22Rv1 (cell line): ENCODE data around the gene NDUFB11.

Experiments
- H3K27ac ChIP-seq: fragments of 450-650 bp; 2 replicates; pipeline ENCODE4 v1.5.1; 2017
- ZFX ChIP-seq: fragments of 450-650 bp; IDR thresholded peaks from 2 replicates; pipeline ENCODE4 v1.6.1; 2017; ENCODE audit warnings: antibody characterized with exemption, borderline replicate concordance
- TF ChIP-seq, protein P1 (sequence below): fragments of 450-650 bp; IDR thresholded peaks from 2 replicates; pipeline ENCODE4 v1.5.1; 2017; ENCODE audit warnings: mild to moderate bottlenecking

The NDUFB11 gene

DNA sequence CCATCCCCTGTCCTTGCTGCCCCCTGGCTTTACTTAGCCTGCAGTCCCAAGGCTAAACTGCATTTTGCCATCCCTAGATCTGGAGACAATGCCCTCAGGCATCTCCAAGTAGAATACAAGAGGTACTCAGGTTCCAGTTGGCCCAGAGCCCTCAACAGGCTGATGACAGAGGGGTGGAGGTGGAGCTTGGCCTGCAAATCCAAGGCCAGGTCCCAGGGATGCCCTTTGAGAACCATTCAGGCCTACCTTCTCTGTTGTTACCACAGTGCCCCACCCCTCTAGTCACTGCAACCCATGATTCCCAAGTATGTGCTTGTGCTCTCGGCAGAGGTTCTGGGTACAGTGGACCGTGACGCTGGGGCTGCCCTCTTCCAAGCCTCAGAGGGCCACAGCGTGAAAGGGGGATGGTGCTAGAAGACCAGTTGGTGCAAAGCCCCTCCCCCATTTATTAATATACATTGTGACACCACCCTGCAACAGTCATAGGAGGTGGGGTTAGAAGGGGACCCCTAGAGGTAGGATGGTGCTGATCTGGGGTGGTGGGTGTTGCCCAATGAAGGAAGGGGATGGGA lies 42.7 kb upstream of the NDUFB11 start:
- no peak for TF ChIP-seq ZFX
- TF ChIP-seq, protein P1, sequence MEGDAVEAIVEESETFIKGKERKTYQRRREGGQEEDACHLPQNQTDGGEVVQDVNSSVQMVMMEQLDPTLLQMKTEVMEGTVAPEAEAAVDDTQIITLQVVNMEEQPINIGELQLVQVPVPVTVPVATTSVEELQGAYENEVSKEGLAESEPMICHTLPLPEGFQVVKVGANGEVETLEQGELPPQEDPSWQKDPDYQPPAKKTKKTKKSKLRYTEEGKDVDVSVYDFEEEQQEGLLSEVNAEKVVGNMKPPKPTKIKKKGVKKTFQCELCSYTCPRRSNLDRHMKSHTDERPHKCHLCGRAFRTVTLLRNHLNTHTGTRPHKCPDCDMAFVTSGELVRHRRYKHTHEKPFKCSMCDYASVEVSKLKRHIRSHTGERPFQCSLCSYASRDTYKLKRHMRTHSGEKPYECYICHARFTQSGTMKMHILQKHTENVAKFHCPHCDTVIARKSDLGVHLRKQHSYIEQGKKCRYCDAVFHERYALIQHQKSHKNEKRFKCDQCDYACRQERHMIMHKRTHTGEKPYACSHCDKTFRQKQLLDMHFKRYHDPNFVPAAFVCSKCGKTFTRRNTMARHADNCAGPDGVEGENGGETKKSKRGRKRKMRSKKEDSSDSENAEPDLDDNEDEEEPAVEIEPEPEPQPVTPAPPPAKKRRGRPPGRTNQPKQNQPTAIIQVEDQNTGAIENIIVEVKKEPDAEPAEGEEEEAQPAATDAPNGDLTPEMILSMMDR, result no peak
- no peak overlapping the region for H3K27ac ChIP-seq

- no peak for TF ChIP-seq ZFX
- TF ChIP-seq, protein P1, result no peak
- no peak overlapping the region for H3K27ac ChIP-seq
These were observed 41.7 kb upstream of the NDUFB11 start for GRCh38 chrX:47186096-47186740.

DNA sequence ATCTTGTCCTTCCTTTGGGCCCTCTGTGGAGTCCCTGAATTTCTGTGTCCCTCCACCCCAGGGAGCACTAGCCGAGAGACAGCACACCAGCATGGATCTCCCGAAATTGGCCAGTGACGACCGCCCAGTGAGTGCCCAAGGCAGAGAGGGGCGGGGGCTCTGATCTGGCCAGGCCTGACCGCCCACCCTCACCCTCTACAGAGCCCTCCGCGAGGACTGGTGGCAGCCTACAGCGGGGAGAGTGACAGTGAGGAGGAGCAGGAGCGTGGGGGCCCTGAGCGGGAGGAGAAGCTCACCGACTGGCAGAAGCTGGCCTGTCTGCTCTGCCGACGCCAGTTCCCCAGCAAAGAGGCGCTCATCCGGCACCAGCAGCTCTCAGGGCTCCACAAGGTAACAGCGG lies 40.7 kb upstream of the NDUFB11 start:
- H3K27ac ChIP-seq, result no peak overlapping the region
- no peak for TF ChIP-seq ZFX
- TF ChIP-seq, protein P1, result no peak

- no peak overlapping the region for H3K27ac ChIP-seq
- TF ChIP-seq ZFX, result no peak
- TF ChIP-seq, protein P1, result no peak
These were observed 40.0 kb upstream of the NDUFB11 start for GRCh38 chrX:47184486-47184885.

DNA sequence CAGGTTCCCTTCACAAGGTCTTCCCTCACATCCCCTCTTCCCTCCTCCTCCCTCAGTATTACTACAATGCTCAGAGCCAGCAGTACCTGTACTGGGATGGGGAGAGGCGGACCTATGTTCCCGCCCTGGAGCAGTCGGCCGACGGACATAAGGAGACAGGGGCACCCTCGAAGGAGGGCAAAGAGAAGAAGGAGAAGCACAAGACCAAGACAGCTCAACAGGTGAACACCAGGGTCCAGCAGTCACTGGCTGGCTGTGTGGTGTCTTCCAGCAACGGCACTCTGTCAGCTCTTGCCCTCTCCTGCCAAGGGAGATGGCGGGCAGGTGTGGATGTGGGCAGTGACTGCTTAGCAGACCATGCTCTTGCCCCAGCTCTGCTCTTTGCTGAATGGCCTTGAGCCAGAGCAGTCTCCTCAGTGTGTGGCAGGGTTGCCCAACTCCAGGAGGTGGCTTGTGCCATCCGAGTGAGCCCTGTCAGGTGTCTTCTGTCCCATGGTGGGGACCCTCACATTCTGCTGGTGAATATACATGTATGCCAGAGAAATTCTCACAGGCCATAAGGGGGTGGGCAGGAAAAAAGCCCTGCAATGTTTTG lies 37.7 kb upstream of the NDUFB11 start:
- H3K27ac ChIP-seq, result no peak overlapping the region
- TF ChIP-seq, protein P1, result no peak
- no peak for TF ChIP-seq ZFX

GRCh38 chrX:47181301-47181700 lies 36.8 kb upstream of the NDUFB11 start:
- TF ChIP-seq, protein P1, result no peak
- no peak for TF ChIP-seq ZFX
- no peak overlapping the region for H3K27ac ChIP-seq

GRCh38 chrX:47180346-47180745 lies 35.8 kb upstream of the NDUFB11 start:
- no peak for TF ChIP-seq ZFX
- TF ChIP-seq, protein P1, result no peak
- no peak overlapping the region for H3K27ac ChIP-seq
